Breast epithelium (tissue), 3 donors: ENCODE data around the gene ZNF467.

Experiments
- POLR2A ChIP-seq: fragments of 450-650 bp; IDR thresholded peaks from one replicate; pipeline ENCODE4 v1.6.1; 2016; ENCODE audit warnings: antibody characterized with exemption, mild to moderate bottlenecking, moderate library complexity
- TF ChIP-seq, protein P1 (sequence below), 3 donors: fragments of 450-650 bp; IDR thresholded peaks; one replicate each; pipeline ENCODE4 v1.5.1; 2016 to 2017; ENCODE audit warnings: antibody characterized with exemption in 3 of 3, mild to moderate bottlenecking in 3 of 3, moderate library complexity in 3 of 3

DNA sequence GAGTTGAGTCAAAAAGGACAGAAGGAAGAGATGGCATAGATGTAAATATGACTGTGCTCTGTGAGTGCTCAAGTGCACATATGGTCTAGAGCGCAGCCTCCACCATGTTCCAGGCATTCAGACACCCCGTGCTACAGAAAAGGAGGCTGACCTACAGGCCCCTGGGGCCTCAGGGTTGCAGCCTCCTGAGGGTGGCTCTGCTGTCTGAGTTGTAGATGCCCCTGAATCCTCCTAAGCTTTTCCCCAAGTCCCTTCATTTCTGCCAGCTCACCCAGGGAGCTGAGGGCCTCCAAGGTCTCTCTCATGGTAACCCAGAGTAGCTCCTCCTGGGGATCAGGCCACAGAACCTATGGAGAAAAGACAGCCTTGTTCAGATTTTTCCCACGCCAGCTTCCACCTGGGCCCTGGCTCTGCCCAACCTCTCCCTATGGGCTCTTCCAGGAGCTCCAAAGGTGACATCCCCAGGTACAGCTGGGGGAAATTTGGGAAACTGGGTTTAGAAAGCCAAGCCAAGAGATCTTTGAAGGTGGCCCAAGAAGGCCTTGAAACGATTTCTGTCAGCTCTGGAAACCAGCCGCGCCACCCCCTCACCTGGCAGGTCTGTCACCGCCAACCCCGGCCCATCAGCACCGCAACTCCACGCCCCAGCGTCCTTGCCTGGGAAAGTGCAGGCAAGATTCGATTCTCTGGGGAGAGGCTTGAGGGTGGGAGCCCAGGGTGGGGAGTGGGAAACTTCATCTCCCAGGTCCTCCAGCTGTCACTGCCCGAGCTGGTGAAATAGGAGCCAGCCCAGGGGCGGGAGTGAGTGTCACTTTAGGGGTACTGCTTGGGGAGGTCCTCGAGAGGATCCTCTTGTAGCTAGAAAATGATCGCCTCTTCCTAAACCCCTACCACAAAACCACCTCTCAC, 2.4 kb downstream of the ZNF467 start:
- TF ChIP-seq, protein P1, sequence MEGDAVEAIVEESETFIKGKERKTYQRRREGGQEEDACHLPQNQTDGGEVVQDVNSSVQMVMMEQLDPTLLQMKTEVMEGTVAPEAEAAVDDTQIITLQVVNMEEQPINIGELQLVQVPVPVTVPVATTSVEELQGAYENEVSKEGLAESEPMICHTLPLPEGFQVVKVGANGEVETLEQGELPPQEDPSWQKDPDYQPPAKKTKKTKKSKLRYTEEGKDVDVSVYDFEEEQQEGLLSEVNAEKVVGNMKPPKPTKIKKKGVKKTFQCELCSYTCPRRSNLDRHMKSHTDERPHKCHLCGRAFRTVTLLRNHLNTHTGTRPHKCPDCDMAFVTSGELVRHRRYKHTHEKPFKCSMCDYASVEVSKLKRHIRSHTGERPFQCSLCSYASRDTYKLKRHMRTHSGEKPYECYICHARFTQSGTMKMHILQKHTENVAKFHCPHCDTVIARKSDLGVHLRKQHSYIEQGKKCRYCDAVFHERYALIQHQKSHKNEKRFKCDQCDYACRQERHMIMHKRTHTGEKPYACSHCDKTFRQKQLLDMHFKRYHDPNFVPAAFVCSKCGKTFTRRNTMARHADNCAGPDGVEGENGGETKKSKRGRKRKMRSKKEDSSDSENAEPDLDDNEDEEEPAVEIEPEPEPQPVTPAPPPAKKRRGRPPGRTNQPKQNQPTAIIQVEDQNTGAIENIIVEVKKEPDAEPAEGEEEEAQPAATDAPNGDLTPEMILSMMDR (IDR thresholded peaks at IDR 0.05) = no peak
- TF ChIP-seq POLR2A = no peak
